D721Med (cell line): ENCODE data around the gene HCN4.

Experiments
- DNase-seq: peaks from one replicate; pipeline ENCODE4 v3.0.0; 2011; ENCODE audit warnings: low spot score; ENCODE audit not compliant: insufficient read length
- FAIRE-seq: peaks from 2 replicates; lab custom pipeline; 2011; peaks lifted over from hg19 to GRCh38; lab: Jason Lieb, UNC
- TF ChIP-seq, protein P1 (sequence below): IDR thresholded peaks from 2 replicates; pipeline ENCODE4 v1.5.1; 2012; ENCODE audit warnings: mild to moderate bottlenecking, control low read depth; ENCODE audit not compliant: insufficient read depth; ENCODE audit errors: missing control alignments

The HCN4 gene

DNA sequence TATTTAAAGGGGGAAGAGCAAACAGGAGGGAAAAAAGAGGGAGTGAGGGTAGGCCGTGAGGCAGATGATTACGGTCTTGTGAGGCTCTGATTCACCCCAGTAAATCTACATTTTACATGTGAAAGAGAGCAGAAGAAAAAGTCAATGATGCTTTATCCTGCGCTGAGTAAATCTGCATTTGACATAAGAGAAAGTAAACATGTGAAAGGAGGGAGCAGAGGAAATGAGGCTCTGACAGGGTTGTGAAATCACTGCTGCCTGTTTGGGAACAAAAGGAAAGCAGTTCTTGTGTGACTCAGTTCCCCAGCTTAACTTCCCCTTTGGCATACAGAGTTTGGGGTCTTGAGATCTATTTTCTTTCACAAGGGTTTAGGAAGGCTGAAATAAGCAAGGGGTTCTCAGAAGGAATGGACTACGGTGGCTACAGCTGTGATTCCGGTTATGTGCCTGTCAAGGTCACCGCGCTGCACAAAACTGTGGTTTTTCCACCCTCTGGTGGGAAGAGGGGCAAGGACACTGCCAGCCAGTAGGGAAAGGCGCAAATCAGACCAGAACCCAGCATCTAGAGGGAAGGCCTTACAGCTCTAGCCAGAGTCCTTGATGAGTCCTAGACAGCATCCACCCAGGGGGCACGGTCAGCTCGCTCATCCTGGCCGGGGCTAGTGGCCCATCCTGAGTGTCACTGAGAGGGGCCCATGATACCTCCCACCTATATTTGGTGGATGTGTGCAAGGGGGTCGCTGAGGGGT lies 18.9 kb upstream of the HCN4 start:
- DNase-seq, result no peak
- TF ChIP-seq, protein P1, sequence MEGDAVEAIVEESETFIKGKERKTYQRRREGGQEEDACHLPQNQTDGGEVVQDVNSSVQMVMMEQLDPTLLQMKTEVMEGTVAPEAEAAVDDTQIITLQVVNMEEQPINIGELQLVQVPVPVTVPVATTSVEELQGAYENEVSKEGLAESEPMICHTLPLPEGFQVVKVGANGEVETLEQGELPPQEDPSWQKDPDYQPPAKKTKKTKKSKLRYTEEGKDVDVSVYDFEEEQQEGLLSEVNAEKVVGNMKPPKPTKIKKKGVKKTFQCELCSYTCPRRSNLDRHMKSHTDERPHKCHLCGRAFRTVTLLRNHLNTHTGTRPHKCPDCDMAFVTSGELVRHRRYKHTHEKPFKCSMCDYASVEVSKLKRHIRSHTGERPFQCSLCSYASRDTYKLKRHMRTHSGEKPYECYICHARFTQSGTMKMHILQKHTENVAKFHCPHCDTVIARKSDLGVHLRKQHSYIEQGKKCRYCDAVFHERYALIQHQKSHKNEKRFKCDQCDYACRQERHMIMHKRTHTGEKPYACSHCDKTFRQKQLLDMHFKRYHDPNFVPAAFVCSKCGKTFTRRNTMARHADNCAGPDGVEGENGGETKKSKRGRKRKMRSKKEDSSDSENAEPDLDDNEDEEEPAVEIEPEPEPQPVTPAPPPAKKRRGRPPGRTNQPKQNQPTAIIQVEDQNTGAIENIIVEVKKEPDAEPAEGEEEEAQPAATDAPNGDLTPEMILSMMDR, result no peak
- no peak for FAIRE-seq

DNA sequence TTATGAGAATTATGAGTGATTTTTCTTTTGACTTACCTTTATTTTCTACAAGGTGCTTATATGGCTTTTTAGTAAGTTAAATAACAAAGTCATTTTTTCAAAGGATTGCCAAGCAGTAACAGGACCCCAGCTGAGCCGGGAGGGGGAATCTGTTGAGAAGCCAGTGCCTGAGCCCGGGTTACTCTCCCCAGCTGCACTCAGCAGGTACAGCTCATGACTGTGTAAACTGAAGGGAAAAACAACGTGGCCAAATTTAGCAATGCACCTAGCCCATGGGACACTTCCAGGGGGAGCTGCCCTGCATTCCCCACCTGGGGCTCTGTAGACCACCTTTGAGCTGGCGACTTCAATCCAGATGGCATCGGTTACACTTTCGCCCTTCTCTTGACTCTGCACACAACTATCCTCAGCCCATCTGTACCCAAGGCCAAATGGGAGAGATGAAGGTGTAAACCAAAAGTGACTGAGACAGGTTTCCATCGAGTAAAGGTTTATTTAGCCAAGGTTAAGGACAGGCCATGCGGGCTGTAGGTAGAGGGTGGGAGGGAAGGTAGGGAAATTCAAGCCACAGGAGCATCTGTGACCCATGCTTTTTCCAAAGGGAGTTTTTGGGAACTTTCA lies 18.2 kb upstream of the HCN4 start:
- FAIRE-seq (no peak), DNase-seq (no peak)
- TF ChIP-seq, protein P1, result no peak

DNA sequence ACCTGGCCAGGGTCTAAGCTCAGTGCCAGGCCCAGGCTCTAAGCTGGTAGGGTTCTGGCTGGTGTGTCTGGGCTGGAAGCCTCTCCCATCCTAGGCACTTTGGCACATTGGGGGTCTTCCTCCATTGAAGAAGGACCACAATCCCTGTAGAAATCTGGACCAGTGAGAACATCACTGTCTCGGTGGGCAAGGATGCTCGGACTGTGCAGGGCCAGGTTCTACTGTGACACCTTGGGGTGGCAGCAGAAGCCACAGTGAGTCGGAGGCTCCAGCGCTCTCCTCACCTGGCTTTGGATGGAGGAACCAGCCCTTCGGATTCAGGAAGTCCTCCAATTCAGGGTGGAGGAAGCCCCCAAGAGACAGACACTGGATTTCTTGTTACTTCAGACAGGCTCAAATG lies 17.5 kb upstream of the HCN4 start:
- DNase-seq (no peak), FAIRE-seq (no peak)
- TF ChIP-seq, protein P1, result no peak

DNA sequence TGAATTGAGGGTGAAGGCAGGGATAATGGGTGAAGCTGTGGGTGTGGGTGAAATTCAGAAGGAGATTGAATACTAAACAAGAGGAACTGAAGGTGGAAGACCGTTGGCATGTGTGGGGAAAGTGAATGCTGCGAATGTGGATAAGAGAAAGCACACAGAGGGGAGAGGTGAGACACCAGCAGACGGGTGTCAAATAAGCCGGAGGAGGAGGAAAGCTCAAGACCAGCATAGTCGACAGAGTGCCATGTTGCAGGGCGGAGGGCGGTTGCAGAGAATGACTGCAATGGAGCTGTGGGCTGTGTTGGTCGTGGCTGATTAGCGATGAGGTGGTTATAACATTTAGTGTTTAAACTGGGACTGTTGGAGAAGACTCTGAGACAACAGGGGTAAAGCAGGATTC lies 16.4 kb upstream of the HCN4 start:
- FAIRE-seq (no peak), DNase-seq (no peak)
- TF ChIP-seq, protein P1, result no peak

DNA sequence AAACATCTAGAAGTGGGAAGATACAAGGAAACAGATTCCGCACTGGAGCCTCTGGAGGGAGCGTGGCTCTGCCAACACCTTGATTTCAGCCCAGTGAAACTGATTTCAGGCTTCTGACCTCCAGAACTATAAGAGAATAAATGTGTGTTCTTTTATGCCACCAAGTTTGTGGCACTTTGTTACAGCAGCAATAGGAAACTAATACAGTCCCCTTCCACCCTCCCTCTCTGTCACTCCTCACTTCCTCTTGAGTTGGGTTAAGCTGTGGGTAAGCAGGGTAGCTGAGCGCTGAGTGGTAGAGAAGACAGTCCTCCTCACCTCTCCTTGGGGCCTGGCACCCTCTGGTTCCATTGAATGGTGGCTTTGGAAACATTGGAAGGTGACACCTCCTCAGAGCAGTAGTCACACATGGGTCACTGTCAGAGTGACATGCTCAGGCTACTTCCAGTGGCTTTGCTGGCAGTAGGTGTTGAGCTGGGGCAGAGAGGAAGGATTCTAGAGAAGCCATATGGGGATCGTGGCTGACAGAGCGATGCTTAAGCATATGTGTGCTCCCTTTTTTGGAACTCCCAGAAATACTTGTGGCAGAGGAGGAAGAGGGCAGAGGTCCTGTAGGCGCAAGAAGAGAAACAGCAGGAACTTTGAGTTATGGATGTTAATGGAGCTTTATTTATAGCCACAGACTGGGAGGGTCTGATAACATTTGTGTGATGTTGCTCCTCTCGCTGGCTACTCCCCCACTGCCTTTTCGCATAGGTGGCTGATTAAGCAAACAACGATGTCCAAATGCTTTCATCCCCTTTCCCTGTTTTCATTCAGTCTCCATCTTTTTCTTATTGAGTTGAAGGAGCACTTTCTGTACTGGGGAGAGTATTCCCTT lies 14.8 kb upstream of the HCN4 start:
- TF ChIP-seq, protein P1, result no peak

DNA sequence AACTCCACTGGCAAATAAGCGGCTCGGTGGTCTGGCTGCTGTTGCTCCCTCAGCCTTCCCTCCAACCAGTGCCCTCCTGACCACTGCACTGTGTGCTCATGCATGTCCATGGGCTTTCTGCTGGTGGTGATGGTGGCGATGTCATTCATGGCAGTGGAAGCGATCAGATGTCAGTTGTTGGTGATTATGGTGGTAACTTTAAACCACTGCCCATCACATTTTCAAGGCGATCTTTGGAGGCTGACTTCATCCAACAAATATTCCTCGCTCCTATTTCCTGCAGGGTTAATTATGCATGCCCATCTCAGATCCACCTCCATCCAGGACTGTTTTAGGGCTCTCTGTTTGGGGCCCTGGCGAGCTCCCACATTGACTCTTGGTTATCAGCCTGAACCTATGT lies 13.4 kb upstream of the HCN4 start:
- DNase-seq, result no peak
- no peak for FAIRE-seq

More for the DNA sequence above, 14.8 kb upstream of the HCN4 start:
- DNase-seq (no peak), FAIRE-seq (no peak)

More for the DNA sequence above, 13.4 kb upstream of the HCN4 start:
- TF ChIP-seq, protein P1, result no peak
